ENCODE results near the gene CLVS2. TPM values are rescaled to one million over a fixed set of nuclear protein-coding genes. Genes with fewer than 3 reads are reported as not detected.
A peak's percentile ranks its signal among the peaks of the same experiment; 100 is the strongest.

CLVS2 gene
- total and polyA plus RNA-seq, 2 experiments from 2014 or later, result 0.08 to 0.66 TPM

- TF ChIP-seq CTCF (conservative IDR thresholded peaks at IDR 0.05; ENCODE audit: low read depth in 2 of 2), result no peak
Measured at GRCh38 chr6:123044341-123044860, 48.4 kb downstream of the CLVS2 start (continued).

GRCh38 chr6:123053602-123054225, 57.7 kb downstream of the CLVS2 start:
- no peaks in the 10 kb centered on the region for H3K9me2 ChIP-seq (ENCODE audit: insufficient read depth)
- H3K27ac ChIP-seq (ENCODE audit: low read depth), result no peak overlapping the region
- H3K36me3 Mint-ChIP-seq (ENCODE audit: low read depth), result no peaks in the 10 kb centered on the region
- H3K9me3 Mint-ChIP-seq, result no peaks in the 10 kb centered on the region
- no peaks in the 10 kb centered on the region for H3F3A ChIP-seq (replicated peaks; ENCODE audit: low read depth)
- DNase-seq (ENCODE audit: low spot score) (no peak), ATAC-seq (no peak)
- H3K4me2 ChIP-seq, result no peak overlapping the region
- no peaks in the 10 kb centered on the region for H3K27me3 ChIP-seq (ENCODE audit: insufficient read depth)
- no peaks in the 10 kb centered on the region for H4K20me1 ChIP-seq (replicated peaks; ENCODE audit: insufficient read depth)
- no peaks in the 10 kb centered on the region for H3K4me1 Mint-ChIP-seq
- no peaks in the 10 kb centered on the region for H3K27me3 Mint-ChIP-seq (ENCODE audit: insufficient read depth, low read depth, poor library complexity)
- no peak overlapping the region for H3K4me3 Mint-ChIP-seq
- H3K27ac Mint-ChIP-seq, result no peak overlapping the region
- no peaks in the 10 kb centered on the region for H3K4me1 ChIP-seq (ENCODE audit: insufficient read depth)
- no peak overlapping the region for H3K4me3 ChIP-seq
- no peaks in the 10 kb centered on the region for H3K79me2 ChIP-seq (replicated peaks; ENCODE audit: insufficient read depth)
- H3K36me3 ChIP-seq (ENCODE audit: insufficient read depth), result no peaks in the 10 kb centered on the region
- H2AFZ ChIP-seq, result 0 out of 2 replicates have a peak overlapping the region, but pooled peaks have one; percentile 43
- TF ChIP-seq REST (IDR thresholded peaks at IDR 0.05; ENCODE audit: unreplicated experiment) (no peak), CTCF (conservative IDR thresholded peaks at IDR 0.05; ENCODE audit: low read depth in 2 of 2) (no peak), ZNF331 (CRISPR knock-in tag; IDR thresholded peaks at IDR 0.05; ENCODE audit: low read depth) (no peak), POLR2AphosphoS5 (IDR thresholded peaks at IDR 0.05; ENCODE audit: low read depth) (no peak), ZNF462 (CRISPR knock-in tag; IDR thresholded peaks at IDR 0.05) (no peak), EZH2phosphoT487 (IDR thresholded peaks at IDR 0.05; ENCODE audit: unreplicated experiment) (no peak), JUNB (IDR thresholded peaks at IDR 0.05; ENCODE audit: unreplicated experiment) (no peak), NANOG (IDR thresholded peaks at IDR 0.05; ENCODE audit: borderline replicate concordance) (no peak), ETS1 (IDR thresholded peaks at IDR 0.05) (no peak)

Measured in GM23338 (cell line).